Metanephros (tissue), 1 donor: ENCODE measurements around the gene SAMD1. TPM values are rescaled to one million over a fixed set of nuclear protein-coding genes. Genes with fewer than 3 reads are reported as not detected.

ENCODE experiments used
- total RNA-seq: library from RNA; depleted of rRNA; stranded (reverse); fragments of >200 nt; gene quantifications from one replicate; pipeline ENCODE4 v1.2.3, GENCODE V29; 2014

The SAMD1 gene
- 39.5 TPM for total RNA-seq

DNA sequence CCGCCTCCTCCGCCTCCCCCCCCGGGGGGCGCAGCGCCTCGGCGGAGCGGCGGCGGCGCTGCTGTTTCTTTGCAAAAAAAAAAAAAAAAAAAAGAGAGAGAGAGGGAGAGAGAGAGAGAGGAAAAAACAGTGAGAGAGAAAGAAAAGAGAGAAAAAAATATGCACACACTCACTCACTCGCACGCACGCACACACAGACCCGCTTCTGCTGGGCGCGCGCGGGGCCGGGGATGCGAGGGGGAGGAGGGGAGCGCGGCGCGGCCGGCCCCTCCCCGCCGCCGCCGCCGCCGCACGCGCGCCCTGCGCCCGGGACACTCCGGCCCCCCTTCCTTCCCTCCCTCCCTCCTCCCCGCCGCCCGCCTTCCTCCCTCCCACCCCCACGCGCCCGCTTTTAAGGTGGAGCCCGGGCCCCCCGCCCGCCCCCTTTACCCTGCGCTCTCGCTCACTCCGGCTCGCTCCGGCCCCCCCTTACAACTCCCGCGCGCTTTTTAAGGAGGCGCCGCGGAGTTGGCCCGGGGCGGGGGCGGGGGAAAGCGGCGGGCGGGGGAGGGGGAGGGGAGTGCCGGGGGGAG is at the start of gene SAMD1:
Gene SAMD1 (minus strand): TSS at position 243 of the 572 bp plus-strand sequence.

GRCh38 chr19:14136509-14137281 is 46.1 kb upstream of the SAMD1 start, which contains the start of gene ASF1B:
Gene ASF1B, minus strand, starts transcription at chr19:14136589. Its CDS starts 133 bp downstream, at chr19:14136456.

GRCh38 chr19:14117668-14118164 is 27.2 kb upstream of the SAMD1 start, which contains the start of gene PRKACA:
Gene PRKACA, minus strand, starts transcription at chr19:14117762. Its CDS starts 215 bp downstream, at chr19:14117547.

GRCh38 chr19:14085309-14085995 is 5.1 kb downstream of the SAMD1 start, which contains the start of gene C19orf67:
Gene C19orf67, minus strand, starts transcription at chr19:14085783. Its CDS starts 156 bp downstream, at chr19:14085627.

GRCh38 chr19:14072535-14073260 is 17.9 kb downstream of the SAMD1 start, which contains the start of gene MISP3:
Gene MISP3, plus strand, starts transcription at chr19:14072786. Its CDS starts 524 bp downstream, at chr19:14073310.

DNA sequence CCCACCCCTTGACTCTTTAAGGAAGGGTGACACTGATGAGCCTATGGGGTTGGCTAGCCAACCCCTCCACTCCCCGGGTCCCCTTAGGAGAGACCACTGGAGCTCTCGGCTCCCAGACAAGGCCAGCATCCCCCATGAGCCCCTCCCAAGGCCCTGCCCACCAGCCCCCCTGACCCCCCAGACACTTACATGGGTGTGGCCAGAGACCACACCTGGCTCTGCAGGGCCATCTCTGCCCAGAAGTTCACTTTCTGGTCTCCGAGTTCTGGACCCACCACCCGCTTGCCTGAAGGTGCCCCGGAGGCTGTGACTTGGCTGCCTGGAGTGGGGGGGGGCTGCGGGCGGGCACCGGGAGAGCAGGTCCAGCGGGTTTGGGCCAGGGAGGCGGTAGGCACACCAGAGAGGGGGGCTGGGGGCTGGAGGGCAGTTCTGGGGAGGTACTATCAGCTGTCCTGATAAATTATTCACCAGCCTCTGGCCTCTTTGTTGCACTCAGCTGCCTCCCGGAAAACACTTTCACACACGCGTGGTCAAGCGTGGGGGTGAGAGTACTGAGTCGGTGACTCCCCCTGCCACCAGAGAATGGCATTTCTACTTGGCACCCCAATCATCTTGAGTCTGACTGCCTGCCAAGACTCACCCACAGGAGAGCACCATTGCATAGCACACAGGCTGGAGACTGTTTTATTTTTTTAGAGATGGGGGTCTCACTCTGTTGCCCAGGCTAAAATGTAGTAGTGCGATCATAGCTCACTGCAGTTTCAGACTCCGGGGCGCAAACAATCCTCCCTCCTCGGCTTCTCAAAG is 28.6 kb downstream of the SAMD1 start, which contains the start of gene PALM3:
Gene PALM3 (minus strand): TSS at position 326 of the 807 bp plus-strand sequence. CDS start 96 bp downstream, at position 230.

Other genes with a start within 250 kb of the SAMD1 start
- not detected for gene NANOS3, start 213.6 kb downstream of the SAMD1 start, total RNA-seq
- 4.2 TPM for gene BRME1, start 184.6 kb downstream of the SAMD1 start, total RNA-seq
- gene CC2D1A, start 184.6 kb downstream of the SAMD1 start, total RNA-seq = 19.6 TPM
- gene PODNL1, start 152.3 kb downstream of the SAMD1 start, total RNA-seq = 0.76 TPM
- 23.9 TPM for gene DCAF15, start 138.2 kb downstream of the SAMD1 start, total RNA-seq
- 14.8 TPM for gene RFX1, start 84.4 kb downstream of the SAMD1 start, total RNA-seq
- not detected for gene RLN3, start 62.6 kb downstream of the SAMD1 start, total RNA-seq
- 7.2 TPM for gene IL27RA, start 59.0 kb downstream of the SAMD1 start, total RNA-seq
- gene PALM3, start 28.7 kb downstream of the SAMD1 start, total RNA-seq = 5.0 TPM
- gene MISP3, start 18.0 kb downstream of the SAMD1 start, total RNA-seq = 6.6 TPM
- not detected for gene C19orf67, start 5.0 kb downstream of the SAMD1 start, total RNA-seq
- gene PRKACA, start 27.0 kb upstream of the SAMD1 start, total RNA-seq = 76.0 TPM
- 16.7 TPM for gene ASF1B, start 45.8 kb upstream of the SAMD1 start, total RNA-seq
- gene ADGRL1, start 115.4 kb upstream of the SAMD1 start, total RNA-seq = 52.5 TPM